Neuronal stem cell (in vitro differentiated cells): Measurements from ENCODE around the gene SLC2A9.

Experiments used
- DNase-seq: peaks from one replicate; pipeline ENCODE4 v3.0.0-alpha.2; 2013; ENCODE audit warnings: low spot score
- H2AFZ ChIP-seq: one replicate; pipeline ENCODE4 v1.6.1; 2013; ENCODE audit warnings: mild to moderate bottlenecking, low read length, inconsistent platforms
- H2AK5ac ChIP-seq: 2 replicates; pipeline ENCODE4 v1.6.1; 2013; ENCODE audit warnings: low read depth, mild to moderate bottlenecking, inconsistent platforms, low read length, moderate library complexity, mixed read lengths
- H2BK120ac ChIP-seq: 2 replicates; pipeline ENCODE4 v1.6.1; 2013; ENCODE audit warnings: low read depth, mild to moderate bottlenecking, inconsistent platforms, low read length, moderate library complexity, mixed read lengths
- H2BK12ac ChIP-seq: one replicate; pipeline ENCODE4 v1.6.1; 2013; ENCODE audit warnings: low read length, inconsistent platforms
- H2BK15ac ChIP-seq: 2 replicates; pipeline ENCODE4 v1.6.1; 2013; ENCODE audit warnings: mild to moderate bottlenecking, low read length, inconsistent platforms, mixed read lengths
- H2BK5ac ChIP-seq: one replicate; pipeline ENCODE4 v1.6.1; 2013; ENCODE audit warnings: inconsistent platforms, mild to moderate bottlenecking, low read length, moderate library complexity
- H3K14ac ChIP-seq: one replicate; pipeline ENCODE4 v1.6.1; 2013; ENCODE audit warnings: low read length, inconsistent platforms
- H3K18ac ChIP-seq: 2 replicates; pipeline ENCODE4 v1.6.1; 2013; ENCODE audit warnings: low read length, inconsistent platforms
- H3K23ac ChIP-seq: 2 replicates; pipeline ENCODE4 v1.6.1; 2013; ENCODE audit warnings: low read depth, mild to moderate bottlenecking, mixed read lengths, low read length, inconsistent platforms; ENCODE audit not compliant: poor library complexity
- H3K27ac ChIP-seq: replicated peaks from 3 replicates; pipeline ENCODE4 v1.5.1; 2013; ENCODE audit warnings: low read length, inconsistent platforms
- H3K27me3 ChIP-seq, 3 experiments: 2 replicates each; pipeline ENCODE4 v1.6.1; 2013; ENCODE audit warnings: low read length in 3 of 3, mild to moderate bottlenecking in 2 of 3, inconsistent platforms in 1 of 3, low read depth in 1 of 3, mixed read lengths in 1 of 3, moderate library complexity in 1 of 3; ENCODE audit not compliant: control insufficient read depth in 3 of 3, insufficient read depth in 3 of 3
- H3K36me3 ChIP-seq, 2 donors: replicated peaks in 1 of 2; 2 replicates each; pipeline ENCODE4 v1.6.1; 2013; ENCODE audit warnings: low read length in 2 of 2; ENCODE audit not compliant: control insufficient read depth in 2 of 2, insufficient read depth in 2 of 2
- H3K4ac ChIP-seq: 2 replicates; pipeline ENCODE4 v1.6.1; 2013; ENCODE audit warnings: inconsistent platforms, mild to moderate bottlenecking, low read length, moderate library complexity
- H3K4me1 ChIP-seq, 2 donors: 1 replicate in 1 of 2; 2 replicates in 1 of 2; pipeline ENCODE4 v1.6.1; 2013; ENCODE audit warnings: low read length in 2 of 2, low read depth in 1 of 2; ENCODE audit not compliant: control insufficient read depth in 2 of 2, insufficient read depth in 1 of 2
- H3K4me2 ChIP-seq: one replicate; pipeline ENCODE4 v1.6.1; 2013; ENCODE audit warnings: mild to moderate bottlenecking, low read length, inconsistent platforms; ENCODE audit not compliant: insufficient read depth, poor library complexity, severe bottlenecking
- H3K4me3 ChIP-seq, 2 donors: 2 replicates each; pipeline ENCODE4 v1.5.1; 2013; ENCODE audit warnings: low read length in 2 of 2, mild to moderate bottlenecking in 2 of 2, inconsistent platforms in 1 of 2, moderate library complexity in 1 of 2
- H3K79me1 ChIP-seq: one replicate; pipeline ENCODE4 v1.6.1; 2013; ENCODE audit warnings: low read depth, mild to moderate bottlenecking, inconsistent platforms, low read length, moderate library complexity
- H3K9ac ChIP-seq: one replicate; pipeline ENCODE4 v1.6.1; 2013; ENCODE audit warnings: mild to moderate bottlenecking, low read depth, low read length, inconsistent platforms; ENCODE audit not compliant: poor library complexity
- H3K9me3 ChIP-seq, 2 donors: replicated peaks in 1 of 2; 2 replicates each; pipeline versions ENCODE3 to v1.6.1; 2013; ENCODE audit warnings: low read length in 2 of 2, mild to moderate bottlenecking in 2 of 2, inconsistent platforms in 1 of 2, low read depth in 1 of 2, mixed read lengths in 1 of 2, moderate library complexity in 1 of 2; ENCODE audit not compliant: control insufficient read depth in 2 of 2, insufficient read depth in 1 of 2
- H4K8ac ChIP-seq: one replicate; pipeline ENCODE4 v1.6.1; 2013; ENCODE audit warnings: low read depth, mild to moderate bottlenecking, inconsistent platforms, low read length, moderate library complexity
- H4K91ac ChIP-seq: one replicate; pipeline ENCODE4 v1.6.1; 2013; ENCODE audit warnings: low read length, low read depth, mild to moderate bottlenecking, inconsistent platforms; ENCODE audit not compliant: poor library complexity
- WGBS, 2 donors: extraction: QIAGEN DNeasy Blood & Tissue Kit; methylation state at CpG; one replicate each; pipeline ENCODE4 v1.1.7; 2013; ENCODE audit warnings: missing lambda C conversion rate in 2 of 2, mixed read lengths in 1 of 2; ENCODE audit not compliant: insufficient read length in 2 of 2, insufficient replicate concordance in 1 of 2; ENCODE audit errors: extremely low coverage in 2 of 2; 5-methylcytosine and 5-hydroxymethylcytosine counted together

SLC2A9 gene

GRCh38 chr4:9933184-9933583 lies 88.1 kb downstream of the SLC2A9 start:
- Histone ChIP-seq H3K23ac (no peak overlapping the region), H2AK5ac (no peak overlapping the region), H4K91ac (no peak overlapping the region), H3K79me1 (no peaks in the 10 kb centered on the region), H3K4me2 (no peak overlapping the region), H2BK15ac (no peak overlapping the region), H3K36me3 (no peaks in the 10 kb centered on the region), H2BK120ac (no peak overlapping the region), H3K27me3 (no peaks in the 10 kb centered on the region), H3K9ac (no peak overlapping the region), H3K4me3 (no peak overlapping the region), H3K27ac (no peak overlapping the region), H4K8ac (no peak overlapping the region), H2BK5ac (no peak overlapping the region), H2AFZ (no peak overlapping the region), H3K4ac (no peak overlapping the region), H3K9me3 (no peaks in the 10 kb centered on the region), H3K18ac (no peak overlapping the region), H2BK12ac (no peak overlapping the region), H3K4me1 (no peaks in the 10 kb centered on the region), H3K14ac (no peak overlapping the region)
- no peak for DNase-seq
- no CpG with 5 or more reads among the region's 4 CpGs for WGBS, 2 donors

GRCh38 chr4:9932771-9933170 lies 88.5 kb downstream of the SLC2A9 start:
- no peak overlapping the region for H4K91ac ChIP-seq
- H3K79me1 ChIP-seq, result no peaks in the 10 kb centered on the region
- no peak for DNase-seq
- H3K14ac ChIP-seq, result no peak overlapping the region
- H3K4me2 ChIP-seq, result no peak overlapping the region
- H2BK120ac ChIP-seq, result no peak overlapping the region
- H3K9ac ChIP-seq, result no peak overlapping the region
- no peak overlapping the region for H3K23ac ChIP-seq
- H2BK15ac ChIP-seq, result no peak overlapping the region
- no peak overlapping the region for H2BK5ac ChIP-seq
- no peak overlapping the region for H2AFZ ChIP-seq
- no peaks in the 10 kb centered on the region for H3K9me3 ChIP-seq
- H3K4me3 ChIP-seq, result no peak overlapping the region
- H3K4ac ChIP-seq, result no peak overlapping the region
- H4K8ac ChIP-seq, result no peak overlapping the region
- H3K36me3 ChIP-seq, result no peaks in the 10 kb centered on the region
- H3K4me1 ChIP-seq, result no peaks in the 10 kb centered on the region
- no peak overlapping the region for H3K27ac ChIP-seq
- no peak overlapping the region for H2AK5ac ChIP-seq
- no CpG with 5 or more reads among the region's 4 CpGs for WGBS, 2 donors
- H3K18ac ChIP-seq, result no peak overlapping the region
- no peaks in the 10 kb centered on the region for H3K27me3 ChIP-seq
- no peak overlapping the region for H2BK12ac ChIP-seq

- no peak for DNase-seq
- H3K4ac ChIP-seq, result no peak overlapping the region
- H3K23ac ChIP-seq, result no peak overlapping the region
- no peak overlapping the region for H3K14ac ChIP-seq
- H2AK5ac ChIP-seq, result no peak overlapping the region
- no peak overlapping the region for H2BK15ac ChIP-seq
- H2BK5ac ChIP-seq, result no peak overlapping the region
- H3K27me3 ChIP-seq, result no peaks in the 10 kb centered on the region
- no peak overlapping the region for H3K4me2 ChIP-seq
- H3K4me3 ChIP-seq, result no peak overlapping the region
- no peak overlapping the region for H2BK12ac ChIP-seq
- H3K9me3 ChIP-seq, result no peaks in the 10 kb centered on the region
- no peak overlapping the region for H3K9ac ChIP-seq
- H3K4me1 ChIP-seq, result no peaks in the 10 kb centered on the region
- WGBS, 2 donors, result no CpG with 5 or more reads among the region's 1 CpG
- H3K36me3 ChIP-seq, result no peaks in the 10 kb centered on the region
- no peaks in the 10 kb centered on the region for H3K79me1 ChIP-seq
- H2AFZ ChIP-seq, result no peak overlapping the region
- H3K18ac ChIP-seq, result no peak overlapping the region
- no peak overlapping the region for H4K8ac ChIP-seq
- H2BK120ac ChIP-seq, result no peak overlapping the region
- H4K91ac ChIP-seq, result no peak overlapping the region
- H3K27ac ChIP-seq, result no peak overlapping the region
These were observed 90.2 kb downstream of the SLC2A9 start for GRCh38 chr4:9931146-9931545.

- H3K18ac ChIP-seq, result no peak overlapping the region
- H2BK15ac ChIP-seq, result no peak overlapping the region
- no peaks in the 10 kb centered on the region for H3K36me3 ChIP-seq
- no peaks in the 10 kb centered on the region for H3K27me3 ChIP-seq
- H3K79me1 ChIP-seq, result no peaks in the 10 kb centered on the region
- no peak overlapping the region for H3K14ac ChIP-seq
- no peak overlapping the region for H2BK12ac ChIP-seq
- no peak overlapping the region for H3K4me2 ChIP-seq
- H2AK5ac ChIP-seq, result no peak overlapping the region
- H3K27ac ChIP-seq, result no peak overlapping the region
- H3K23ac ChIP-seq, result no peak overlapping the region
- no CpG with 5 or more reads among the region's 5 CpGs for WGBS, 2 donors
- H3K4me3 ChIP-seq, result no peak overlapping the region
- H3K9me3 ChIP-seq, result no peaks in the 10 kb centered on the region
- no peak overlapping the region for H2BK120ac ChIP-seq
- no peak overlapping the region for H2AFZ ChIP-seq
- H4K8ac ChIP-seq, result no peak overlapping the region
- no peak for DNase-seq
- H3K4ac ChIP-seq, result no peak overlapping the region
- no peak overlapping the region for H4K91ac ChIP-seq
- H3K4me1 ChIP-seq, result peaks cover 0 to 6% of the 10 kb centered on the region in 2 donors
- no peak overlapping the region for H3K9ac ChIP-seq
- H2BK5ac ChIP-seq, result no peak overlapping the region
These were observed 92.2 kb downstream of the SLC2A9 start for GRCh38 chr4:9929111-9929510.
